Type B pancreatic cell (in vitro differentiated cells): ENCODE results near the gene AFF3. TPM values are rescaled to one million over a fixed set of nuclear protein-coding genes. Genes with fewer than 3 reads are reported as not detected.

Experiments
- DNase-seq: peaks from one replicate; pipeline ENCODE4 v3.0.0; 2021; ENCODE audit warnings: mixed read lengths; ENCODE audit not compliant: unreplicated experiment; ENCODE audit errors: extremely low spot score
- H3K27ac Mint-ChIP-seq: 2 replicates; pipeline ENCODE4 v1.8.0; 2021; ENCODE audit warnings: mild to moderate bottlenecking, mixed read lengths
- H3K27me3 Mint-ChIP-seq: 2 replicates; pipeline ENCODE4 v1.8.0; 2021; ENCODE audit warnings: mixed read lengths
- H3K36me3 Mint-ChIP-seq: 2 replicates; pipeline ENCODE4 v1.8.0; 2021; ENCODE audit warnings: mixed read lengths
- H3K4me1 Mint-ChIP-seq: one replicate; pipeline ENCODE4 v1.8.0; 2021; ENCODE audit warnings: mixed read lengths; ENCODE audit not compliant: unreplicated experiment
- H3K4me3 Mint-ChIP-seq: 2 replicates; pipeline ENCODE4 v1.8.0; 2021; ENCODE audit warnings: mild to moderate bottlenecking, mixed read lengths
- H3K9me3 Mint-ChIP-seq: 2 replicates; pipeline ENCODE4 v1.8.0; 2021; ENCODE audit warnings: mixed read lengths
- CTCF ChIP-seq: fragments of 200-600 bp; sonication (generic); conservative IDR thresholded peaks from 2 replicates; pipeline ENCODE4 v1.5.0; 2021; ENCODE audit warnings: antibody characterized with exemption, mild to moderate bottlenecking
- total RNA-seq: library from RNA; stranded (reverse); gene quantifications from 2 replicates; pipeline ENCODE4 v1.2.1, GENCODE V29; 2021; ENCODE audit warnings: low replicate concordance

The AFF3 gene
- total RNA-seq, 1 donor from 2014 or later = 29.2 TPM

- TF ChIP-seq CTCF = no peak
- H3K4me1 Mint-ChIP-seq = peaks cover 29% of the 10 kb centered on the region
- no peak overlapping the region for H3K27ac Mint-ChIP-seq
- no peak overlapping the region for H3K4me3 Mint-ChIP-seq
- H3K27me3 Mint-ChIP-seq = peaks cover 5% of the 10 kb centered on the region
- H3K36me3 Mint-ChIP-seq = peaks cover 10% of the 10 kb centered on the region
- DNase-seq = no peak
- peaks cover 6% of the 10 kb centered on the region for H3K9me3 Mint-ChIP-seq
These were observed 89.1 kb downstream of the AFF3 start for GRCh38 chr2:100053087-100053885.

DNA sequence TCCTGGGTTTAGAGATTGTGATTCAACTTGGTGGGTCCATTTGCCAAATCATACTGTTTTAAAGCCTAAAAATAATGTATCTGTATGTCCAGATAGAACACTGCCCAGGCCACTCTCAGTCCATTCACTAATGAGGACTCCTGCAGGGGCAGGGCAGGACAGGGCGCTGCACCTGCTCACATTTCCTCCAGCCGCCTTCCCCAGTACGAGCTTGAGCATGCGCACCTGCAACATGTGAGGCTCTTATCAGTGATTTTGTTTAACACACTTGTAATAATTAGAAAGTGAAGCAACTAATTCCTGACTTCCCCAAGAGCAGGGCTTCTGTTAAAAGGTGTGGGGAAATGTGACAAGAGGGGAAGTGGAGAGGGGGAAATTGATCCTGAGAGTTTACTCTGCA, 89.7 kb downstream of the AFF3 start:
- TF ChIP-seq CTCF = no peak
- H3K9me3 Mint-ChIP-seq = peaks cover 4% of the 10 kb centered on the region
- no peak overlapping the region for H3K27ac Mint-ChIP-seq
- no peak for DNase-seq
- peaks cover 4% of the 10 kb centered on the region for H3K27me3 Mint-ChIP-seq
- peaks cover 8% of the 10 kb centered on the region for H3K36me3 Mint-ChIP-seq
- H3K4me1 Mint-ChIP-seq = peaks cover 24% of the 10 kb centered on the region
- H3K4me3 Mint-ChIP-seq = no peak overlapping the region

- H3K27ac Mint-ChIP-seq = no peak overlapping the region
- H3K9me3 Mint-ChIP-seq = no peaks in the 10 kb centered on the region
- H3K4me3 Mint-ChIP-seq = no peak overlapping the region
- H3K27me3 Mint-ChIP-seq = no peaks in the 10 kb centered on the region
- no peak for TF ChIP-seq CTCF
- DNase-seq = no peak
- peaks cover 14% of the 10 kb centered on the region for H3K4me1 Mint-ChIP-seq
- H3K36me3 Mint-ChIP-seq = peaks cover 3% of the 10 kb centered on the region
These were observed 91.1 kb downstream of the AFF3 start for GRCh38 chr2:100051253-100051652.

GRCh38 chr2:100050685-100051084, 91.7 kb downstream of the AFF3 start:
- Mint-ChIP-seq H3K4me3 (no peak overlapping the region), H3K27ac (no peak overlapping the region), H3K4me1 (peaks cover 9% of the 10 kb centered on the region), H3K9me3 (no peaks in the 10 kb centered on the region), H3K27me3 (no peaks in the 10 kb centered on the region), H3K36me3 (peaks cover 3% of the 10 kb centered on the region)
- no peak for DNase-seq
- TF ChIP-seq CTCF = no peak

- Mint-ChIP-seq H3K27ac (no peak overlapping the region), H3K36me3 (no peaks in the 10 kb centered on the region), H3K9me3 (no peaks in the 10 kb centered on the region), H3K4me3 (no peak overlapping the region), H3K4me1 (peaks cover 23% of the 10 kb centered on the region), H3K27me3 (no peaks in the 10 kb centered on the region)
- no peak for TF ChIP-seq CTCF
- DNase-seq = no peak
These were observed 95.1 kb downstream of the AFF3 start for GRCh38 chr2:100046961-100047947.
